Neuronal stem cell (in vitro differentiated cells): ENCODE data around the gene LIN28B.
"Not testable (repeated sequence)": the region's sequence is repeated elsewhere in the genome, so short reads cannot be mapped to it uniquely, and the experiment has no call there.

Experiments
- DNase-seq: peaks from one replicate; pipeline ENCODE4 v3.0.0-alpha.2; 2013; ENCODE audit warnings: low spot score
- H2AFZ ChIP-seq: one replicate; pipeline ENCODE4 v1.6.1; 2013; ENCODE audit warnings: mild to moderate bottlenecking, low read length, inconsistent platforms
- H2AK5ac ChIP-seq: 2 replicates; pipeline ENCODE4 v1.6.1; 2013; ENCODE audit warnings: low read depth, mild to moderate bottlenecking, inconsistent platforms, low read length, moderate library complexity, mixed read lengths
- H2BK120ac ChIP-seq: 2 replicates; pipeline ENCODE4 v1.6.1; 2013; ENCODE audit warnings: low read depth, mild to moderate bottlenecking, inconsistent platforms, low read length, moderate library complexity, mixed read lengths
- H2BK12ac ChIP-seq: one replicate; pipeline ENCODE4 v1.6.1; 2013; ENCODE audit warnings: low read length, inconsistent platforms
- H2BK15ac ChIP-seq: 2 replicates; pipeline ENCODE4 v1.6.1; 2013; ENCODE audit warnings: mild to moderate bottlenecking, low read length, inconsistent platforms, mixed read lengths
- H2BK5ac ChIP-seq: one replicate; pipeline ENCODE4 v1.6.1; 2013; ENCODE audit warnings: inconsistent platforms, mild to moderate bottlenecking, low read length, moderate library complexity
- H3K14ac ChIP-seq: one replicate; pipeline ENCODE4 v1.6.1; 2013; ENCODE audit warnings: low read length, inconsistent platforms
- H3K18ac ChIP-seq: 2 replicates; pipeline ENCODE4 v1.6.1; 2013; ENCODE audit warnings: low read length, inconsistent platforms
- H3K23ac ChIP-seq: 2 replicates; pipeline ENCODE4 v1.6.1; 2013; ENCODE audit warnings: low read depth, mild to moderate bottlenecking, mixed read lengths, low read length, inconsistent platforms; ENCODE audit not compliant: poor library complexity
- H3K27ac ChIP-seq: replicated peaks from 3 replicates; pipeline ENCODE4 v1.5.1; 2013; ENCODE audit warnings: low read length, inconsistent platforms
- H3K27me3 ChIP-seq, 3 experiments: 2 replicates each; pipeline ENCODE4 v1.6.1; 2013; ENCODE audit warnings: low read length in 3 of 3, mild to moderate bottlenecking in 2 of 3, inconsistent platforms in 1 of 3, low read depth in 1 of 3, mixed read lengths in 1 of 3, moderate library complexity in 1 of 3; ENCODE audit not compliant: control insufficient read depth in 3 of 3, insufficient read depth in 3 of 3
- H3K36me3 ChIP-seq, 2 donors: replicated peaks in 1 of 2; 2 replicates each; pipeline ENCODE4 v1.6.1; 2013; ENCODE audit warnings: low read length in 2 of 2; ENCODE audit not compliant: control insufficient read depth in 2 of 2, insufficient read depth in 2 of 2
- H3K4ac ChIP-seq: 2 replicates; pipeline ENCODE4 v1.6.1; 2013; ENCODE audit warnings: inconsistent platforms, mild to moderate bottlenecking, low read length, moderate library complexity
- H3K4me1 ChIP-seq, 2 donors: 1 replicate in 1 of 2; 2 replicates in 1 of 2; pipeline ENCODE4 v1.6.1; 2013; ENCODE audit warnings: low read length in 2 of 2, low read depth in 1 of 2; ENCODE audit not compliant: control insufficient read depth in 2 of 2, insufficient read depth in 1 of 2
- H3K4me2 ChIP-seq: one replicate; pipeline ENCODE4 v1.6.1; 2013; ENCODE audit warnings: mild to moderate bottlenecking, low read length, inconsistent platforms; ENCODE audit not compliant: insufficient read depth, poor library complexity, severe bottlenecking
- H3K4me3 ChIP-seq, 2 donors: 2 replicates each; pipeline ENCODE4 v1.5.1; 2013; ENCODE audit warnings: low read length in 2 of 2, mild to moderate bottlenecking in 2 of 2, inconsistent platforms in 1 of 2, moderate library complexity in 1 of 2
- H3K79me1 ChIP-seq: one replicate; pipeline ENCODE4 v1.6.1; 2013; ENCODE audit warnings: low read depth, mild to moderate bottlenecking, inconsistent platforms, low read length, moderate library complexity
- H3K9ac ChIP-seq: one replicate; pipeline ENCODE4 v1.6.1; 2013; ENCODE audit warnings: mild to moderate bottlenecking, low read depth, low read length, inconsistent platforms; ENCODE audit not compliant: poor library complexity
- H3K9me3 ChIP-seq, 2 donors: replicated peaks in 1 of 2; 2 replicates each; pipeline versions ENCODE3 to v1.6.1; 2013; ENCODE audit warnings: low read length in 2 of 2, mild to moderate bottlenecking in 2 of 2, inconsistent platforms in 1 of 2, low read depth in 1 of 2, mixed read lengths in 1 of 2, moderate library complexity in 1 of 2; ENCODE audit not compliant: control insufficient read depth in 2 of 2, insufficient read depth in 1 of 2
- H4K8ac ChIP-seq: one replicate; pipeline ENCODE4 v1.6.1; 2013; ENCODE audit warnings: low read depth, mild to moderate bottlenecking, inconsistent platforms, low read length, moderate library complexity
- H4K91ac ChIP-seq: one replicate; pipeline ENCODE4 v1.6.1; 2013; ENCODE audit warnings: low read length, low read depth, mild to moderate bottlenecking, inconsistent platforms; ENCODE audit not compliant: poor library complexity
- WGBS, 2 donors: extraction: QIAGEN DNeasy Blood & Tissue Kit; methylation state at CpG; one replicate each; pipeline ENCODE4 v1.1.7; 2013; ENCODE audit warnings: missing lambda C conversion rate in 2 of 2, mixed read lengths in 1 of 2; ENCODE audit not compliant: insufficient read length in 2 of 2, insufficient replicate concordance in 1 of 2; ENCODE audit errors: extremely low coverage in 2 of 2; 5-methylcytosine and 5-hydroxymethylcytosine counted together

LIN28B gene

GRCh38 chr6:104987218-104987617, 30.3 kb downstream of the LIN28B start:
- H2BK15ac ChIP-seq, result no peak overlapping the region
- no peak overlapping the region for H3K4me2 ChIP-seq
- H3K9ac ChIP-seq, result no peak overlapping the region
- peaks cover 0 to 2% of the 10 kb centered on the region in 2 donors for H3K4me1 ChIP-seq
- peaks cover 9 to 74% of the 10 kb centered on the region in 2 donors for H3K36me3 ChIP-seq
- no peak overlapping the region for H2BK120ac ChIP-seq
- no CpG with 5 or more reads among the region's 3 CpGs for WGBS, 2 donors
- H3K27ac ChIP-seq, result no peak overlapping the region
- no peak overlapping the region for H2BK12ac ChIP-seq
- no peak overlapping the region for H3K23ac ChIP-seq
- H3K18ac ChIP-seq, result no peak overlapping the region
- DNase-seq, result no peak
- H4K8ac ChIP-seq, result no peak overlapping the region
- H3K4me3 ChIP-seq, result no peak overlapping the region
- no peak overlapping the region for H4K91ac ChIP-seq
- H3K14ac ChIP-seq, result no peak overlapping the region
- no peak overlapping the region for H3K4ac ChIP-seq
- no peak overlapping the region for H2BK5ac ChIP-seq
- peaks cover 1 to 9% of the 10 kb centered on the region in 2 donors for H3K9me3 ChIP-seq
- no peak overlapping the region for H2AFZ ChIP-seq
- H3K27me3 ChIP-seq, result no peaks in the 10 kb centered on the region
- H2AK5ac ChIP-seq, result no peak overlapping the region
- H3K79me1 ChIP-seq, result no peaks in the 10 kb centered on the region

GRCh38 chr6:104990085-104990484, 33.2 kb downstream of the LIN28B start:
- Histone ChIP-seq H3K27me3 (no peaks in the 10 kb centered on the region), H2BK120ac (no peak overlapping the region), H3K9me3 (peaks cover 4 to 25% of the 10 kb centered on the region in 2 donors), H3K4me3 (no peak overlapping the region), H3K27ac (no peak overlapping the region), H2AFZ (no peak overlapping the region), H3K36me3 (peaks cover 10 to 66% of the 10 kb centered on the region in 2 donors), H2BK5ac (no peak overlapping the region), H3K4me1 (peaks cover 0 to 2% of the 10 kb centered on the region in 2 donors), H2AK5ac (no peak overlapping the region), H3K4ac (no peak overlapping the region), H4K91ac (no peak overlapping the region), H3K18ac (no peak overlapping the region), H2BK15ac (no peak overlapping the region), H3K4me2 (no peak overlapping the region), H3K9ac (no peak overlapping the region), H2BK12ac (no peak overlapping the region), H3K23ac (no peak overlapping the region), H4K8ac (no peak overlapping the region), H3K79me1 (no peaks in the 10 kb centered on the region), H3K14ac (no peak overlapping the region)
- DNase-seq, result no peak
- WGBS, 2 donors, result no CpG with 5 or more reads among the region's 1 CpG

- Histone ChIP-seq H3K36me3 (peaks cover 10 to 61% of the 10 kb centered on the region in 2 donors), H3K9me3 (peaks cover 4 to 25% of the 10 kb centered on the region in 2 donors)
- not testable (repeated sequence) for H3K4me1 ChIP-seq, H3K79me1 ChIP-seq, H4K8ac ChIP-seq, H3K27me3 ChIP-seq, H2AFZ ChIP-seq, H3K9ac ChIP-seq, H4K91ac ChIP-seq, H3K18ac ChIP-seq, H3K27ac ChIP-seq, H2BK12ac ChIP-seq, H2AK5ac ChIP-seq, H3K4ac ChIP-seq, H2BK15ac ChIP-seq, H3K4me3 ChIP-seq, H2BK5ac ChIP-seq, H3K23ac ChIP-seq, H2BK120ac ChIP-seq, DNase-seq, H3K4me2 ChIP-seq, H3K14ac ChIP-seq
- no CpG with 5 or more reads among the region's 37 CpGs for WGBS, 2 donors
These were observed 34.2 kb downstream of the LIN28B start for GRCh38 chr6:104991062-104991461.

GRCh38 chr6:104993576-104993975, 36.7 kb downstream of the LIN28B start:
- H3K36me3 ChIP-seq, result peaks cover 12 to 49% of the 10 kb centered on the region in 2 donors
- H3K4me3 ChIP-seq, H2BK15ac ChIP-seq, H4K8ac ChIP-seq, H3K79me1 ChIP-seq, H4K91ac ChIP-seq, H3K27ac ChIP-seq, H2BK12ac ChIP-seq, H3K4ac ChIP-seq, H2BK5ac ChIP-seq, H3K4me1 ChIP-seq, H3K18ac ChIP-seq, H3K9ac ChIP-seq, H3K4me2 ChIP-seq, H2AK5ac ChIP-seq, DNase-seq, H2AFZ ChIP-seq, H3K14ac ChIP-seq, H2BK120ac ChIP-seq, H3K27me3 ChIP-seq, H3K23ac ChIP-seq: not testable (repeated sequence)
- WGBS, 2 donors, result no CpG with 5 or more reads among the region's 7 CpGs
- peaks cover 4 to 25% of the 10 kb centered on the region in 2 donors for H3K9me3 ChIP-seq
